Urinary bladder (tissue), 4 donors: Measurements from ENCODE around the gene PTBP2. TPM values are rescaled to one million over a fixed set of nuclear protein-coding genes. Genes with fewer than 3 reads are reported as not detected.
A peak's percentile ranks its signal among the peaks of the same experiment; 100 is the strongest.

Experiments used
- DNase-seq: peaks from one replicate; pipeline ENCODE4 v3.0.0-alpha.2; 2015; ENCODE audit errors: extremely low spot score
- H3K27ac ChIP-seq: one replicate; pipeline ENCODE4 v1.5.1; 2013; ENCODE audit warnings: low read depth, mild to moderate bottlenecking, moderate library complexity
- H3K36me3 ChIP-seq: one replicate; pipeline ENCODE4 v1.6.1; 2013; ENCODE audit warnings: mild to moderate bottlenecking, moderate library complexity; ENCODE audit not compliant: insufficient read depth
- H3K4me1 ChIP-seq: one replicate; pipeline ENCODE4 v1.6.1; 2013; ENCODE audit warnings: mild to moderate bottlenecking, moderate library complexity; ENCODE audit not compliant: insufficient read depth
- H3K4me3 ChIP-seq: one replicate; pipeline ENCODE4 v1.5.1; 2013; ENCODE audit warnings: low read depth, low read length
- WGBS: extraction: QIAGEN DNeasy Blood & Tissue Kit; methylation state at CpG from one replicate; pipeline ENCODE4 v1.1.7; 2013; 5-methylcytosine and 5-hydroxymethylcytosine counted together
- polyA plus RNA-seq: library from polyadenylated mRNA; stranded (reverse); fragments of 200-250 nt; gene quantifications from one replicate; pipeline ENCODE4 v1.2.3, GENCODE V29; 2013
- total RNA-seq: library from RNA; depleted of rRNA; stranded (reverse); fragments of >200 nt; gene quantifications from one replicate; pipeline ENCODE4 v1.2.3, GENCODE V29; 2014
- donor health status: healthy with polysubstance abuse.
- donor health status: healthy.

The PTBP2 gene, protein sequence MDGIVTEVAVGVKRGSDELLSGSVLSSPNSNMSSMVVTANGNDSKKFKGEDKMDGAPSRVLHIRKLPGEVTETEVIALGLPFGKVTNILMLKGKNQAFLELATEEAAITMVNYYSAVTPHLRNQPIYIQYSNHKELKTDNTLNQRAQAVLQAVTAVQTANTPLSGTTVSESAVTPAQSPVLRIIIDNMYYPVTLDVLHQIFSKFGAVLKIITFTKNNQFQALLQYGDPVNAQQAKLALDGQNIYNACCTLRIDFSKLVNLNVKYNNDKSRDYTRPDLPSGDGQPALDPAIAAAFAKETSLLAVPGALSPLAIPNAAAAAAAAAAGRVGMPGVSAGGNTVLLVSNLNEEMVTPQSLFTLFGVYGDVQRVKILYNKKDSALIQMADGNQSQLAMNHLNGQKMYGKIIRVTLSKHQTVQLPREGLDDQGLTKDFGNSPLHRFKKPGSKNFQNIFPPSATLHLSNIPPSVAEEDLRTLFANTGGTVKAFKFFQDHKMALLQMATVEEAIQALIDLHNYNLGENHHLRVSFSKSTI
- total RNA-seq = 197 TPM
- 28.6 TPM for polyA plus RNA-seq

DNA sequence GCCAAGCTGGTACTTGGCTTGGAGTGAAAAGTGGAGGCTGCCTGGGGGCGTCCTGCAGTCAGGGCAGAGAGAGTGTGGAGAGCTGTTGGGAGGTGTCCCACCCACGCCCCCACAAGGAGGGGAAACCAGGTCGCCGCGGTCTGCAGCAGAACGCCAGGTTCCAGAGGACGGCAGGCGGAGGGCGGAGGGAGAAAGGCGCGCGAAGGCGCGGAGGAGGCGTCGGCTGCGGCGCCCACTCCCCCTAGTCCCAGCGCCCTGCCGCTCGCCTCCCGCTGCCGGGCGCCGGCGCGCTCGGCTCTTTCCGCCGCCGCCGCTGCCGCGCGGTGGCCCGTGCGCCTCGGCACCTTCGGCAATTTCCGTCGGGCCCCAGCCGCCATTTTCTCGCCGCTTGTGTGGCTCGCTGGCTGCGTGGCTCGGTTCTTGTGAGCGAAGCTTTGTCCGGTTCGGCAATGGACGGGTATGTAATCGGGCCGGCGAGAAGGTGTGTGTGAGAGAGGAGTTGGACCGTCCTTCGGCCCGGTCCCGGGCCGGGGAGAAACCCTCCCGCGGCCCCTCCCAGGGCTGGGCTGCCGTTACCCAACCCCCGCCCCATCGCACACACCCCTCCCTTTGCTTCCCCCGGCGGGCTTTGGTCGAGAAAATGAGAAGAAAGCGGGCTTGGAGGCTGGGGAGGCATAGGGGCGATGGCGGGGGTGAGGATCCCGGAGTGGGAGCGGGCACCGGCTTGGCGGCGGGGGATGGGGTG lies at the start of gene PTBP2:
TSS of gene PTBP2 (plus strand) at position 369 of the 745 bp plus-strand sequence. CDS start at position 450, 81 bp downstream.
- Histone ChIP-seq H3K36me3 (no peaks in the 10 kb centered on the region), H3K27ac (peak within 1 kb of the TSS; percentile 65), H3K4me3 (peak within 1 kb of the TSS; percentile 86), H3K4me1 (peaks cover 1% of the 10 kb centered on the region)
- under 1% methylated on average over 75 of the region's 75 CpGs for WGBS
- DNase-seq = peak; percentile 67

DNA sequence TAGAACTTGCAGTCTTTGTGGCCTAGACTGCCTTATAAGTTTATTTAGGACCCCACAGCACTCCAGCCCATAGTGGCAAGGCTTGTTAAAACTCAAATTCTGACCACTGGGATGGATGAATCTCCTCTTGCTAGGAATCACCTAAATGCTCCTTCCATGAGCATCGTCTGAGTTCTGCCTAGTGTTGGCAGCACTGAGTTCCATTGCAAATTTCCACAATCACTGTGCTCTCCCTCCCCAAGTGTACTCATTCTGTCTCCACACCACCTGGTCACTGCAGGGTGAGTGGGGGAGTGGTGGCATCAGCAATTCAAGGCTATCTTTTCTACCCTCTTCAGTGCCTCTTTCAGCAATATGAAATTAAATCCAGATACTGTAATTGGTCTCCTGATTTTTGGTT lies 46.7 kb upstream of the PTBP2 start:
- no peak for DNase-seq
- 63% methylated on average over 1 of the region's 1 CpG for WGBS

DNA sequence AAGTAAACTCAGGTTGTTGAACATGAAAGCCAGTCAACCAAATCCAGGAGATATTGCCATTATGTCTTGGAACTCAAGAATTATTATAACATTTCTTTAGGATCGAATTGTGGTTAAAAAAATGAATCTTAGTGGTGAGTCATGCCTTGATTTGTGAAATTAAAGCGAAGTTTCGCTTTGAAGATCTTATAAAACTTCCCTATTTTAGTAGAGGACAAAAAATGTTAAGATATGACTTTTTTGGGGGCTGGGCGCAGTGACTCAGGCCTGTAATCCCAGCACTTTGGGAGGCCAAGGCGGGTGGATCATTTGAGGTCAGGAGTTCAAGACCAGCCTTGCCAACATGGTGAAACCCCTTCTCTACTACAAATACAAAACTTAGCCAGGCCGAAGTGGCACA lies 39.5 kb upstream of the PTBP2 start:
- Histone ChIP-seq H3K4me1 (no peaks in the 10 kb centered on the region), H3K27ac (no peak overlapping the region), H3K36me3 (no peaks in the 10 kb centered on the region), H3K4me3 (no peak overlapping the region)
- WGBS = 61% methylated on average over 6 of the region's 6 CpGs
- DNase-seq = no peak

More for the DNA sequence above, 46.7 kb upstream of the PTBP2 start:
- H3K27ac ChIP-seq = no peak overlapping the region
- no peak overlapping the region for H3K4me3 ChIP-seq
- no peaks in the 10 kb centered on the region for H3K4me1 ChIP-seq
- H3K36me3 ChIP-seq = no peaks in the 10 kb centered on the region

DNA sequence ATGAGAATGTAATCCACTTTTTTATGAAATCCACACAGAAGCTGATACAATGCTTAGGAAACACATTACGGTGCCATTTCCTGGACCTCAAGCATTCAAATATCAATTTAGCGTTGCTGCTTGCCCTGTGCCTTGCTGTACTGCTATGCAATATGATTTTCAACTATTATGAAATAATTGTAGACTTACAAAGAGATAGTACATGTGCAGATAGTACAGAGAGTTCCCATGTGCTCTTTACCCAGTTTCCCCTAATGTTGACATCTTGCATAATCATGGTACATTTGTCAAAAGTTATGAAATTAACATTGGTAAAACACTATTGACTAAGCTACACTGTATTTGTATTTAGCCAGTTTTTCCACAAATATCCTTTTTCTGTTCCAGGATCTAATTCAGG lies 37.7 kb upstream of the PTBP2 start:
- no peak for DNase-seq
- Histone ChIP-seq H3K27ac (no peak overlapping the region), H3K4me3 (no peak overlapping the region), H3K4me1 (no peaks in the 10 kb centered on the region), H3K36me3 (no peaks in the 10 kb centered on the region)
- 84% methylated on average over 2 of the region's 2 CpGs for WGBS

DNA sequence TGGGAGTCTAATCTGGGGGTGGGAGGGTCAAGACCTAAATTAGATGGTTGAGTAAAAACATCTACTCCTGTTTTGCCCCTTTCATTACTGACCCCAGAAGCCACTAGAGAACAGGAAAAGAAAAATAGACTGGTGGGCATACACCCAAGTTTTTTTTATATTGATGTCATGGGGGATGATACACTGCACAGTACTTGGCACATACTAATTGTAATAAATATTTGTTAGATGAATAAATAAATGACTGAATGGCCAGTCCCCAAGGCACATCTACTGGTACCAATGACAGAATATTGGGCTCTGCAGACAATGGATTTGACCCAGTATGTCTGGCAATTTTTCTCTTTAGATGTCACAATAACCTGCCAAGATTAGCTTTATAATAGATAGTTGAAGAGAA lies 36.8 kb upstream of the PTBP2 start:
- DNase-seq = no peak
- H3K36me3 ChIP-seq = no peaks in the 10 kb centered on the region
- no peak overlapping the region for H3K27ac ChIP-seq

DNA sequence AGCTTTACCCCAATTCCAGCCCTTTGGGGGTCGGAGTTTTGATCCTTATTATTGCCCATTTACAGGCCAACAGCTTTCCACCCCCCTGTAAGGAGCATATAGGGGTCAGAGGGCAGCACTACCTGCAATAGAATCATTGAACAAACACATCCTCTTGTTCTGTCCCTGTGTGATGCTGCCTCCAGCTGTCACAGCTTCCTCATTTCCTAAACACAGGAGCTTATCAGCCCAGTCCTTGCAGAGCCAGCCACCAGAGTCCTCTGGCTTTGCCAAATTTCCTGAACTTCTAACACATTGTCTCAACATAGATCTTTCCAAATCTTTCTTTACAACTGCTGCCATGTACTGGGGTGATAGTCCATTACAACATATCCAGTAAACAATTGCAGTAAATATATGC lies 32.8 kb upstream of the PTBP2 start:
- WGBS = 83% methylated on average over 1 of the region's 1 CpG
- Histone ChIP-seq H3K27ac (no peak overlapping the region), H3K4me1 (no peaks in the 10 kb centered on the region), H3K36me3 (no peaks in the 10 kb centered on the region), H3K4me3 (no peak overlapping the region)
- no peak for DNase-seq

More for the DNA sequence above, 36.8 kb upstream of the PTBP2 start:
- Histone ChIP-seq H3K4me1 (no peaks in the 10 kb centered on the region), H3K4me3 (no peak overlapping the region)

DNA sequence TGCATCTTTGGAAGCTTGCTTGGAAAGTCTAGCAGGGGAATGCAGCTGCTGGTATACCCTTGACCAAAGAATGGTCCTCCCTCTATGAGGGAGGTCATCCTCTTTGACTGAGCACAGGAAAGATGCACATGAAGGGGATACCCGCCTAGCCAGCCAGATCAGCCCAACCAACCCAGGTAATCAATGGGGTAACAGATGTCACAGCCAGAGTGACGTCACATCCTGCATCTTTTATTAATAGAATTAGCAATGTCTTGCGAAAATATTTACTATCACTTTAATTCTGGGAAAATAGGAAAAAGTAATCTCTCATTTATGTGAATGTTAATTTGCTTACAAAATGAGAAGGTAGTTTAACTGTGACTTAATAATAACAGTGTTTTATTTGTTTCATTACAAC lies 25.6 kb upstream of the PTBP2 start:
- H3K36me3 ChIP-seq = no peaks in the 10 kb centered on the region
- no peak for DNase-seq
- no peak overlapping the region for H3K27ac ChIP-seq
- H3K4me3 ChIP-seq = no peak overlapping the region
- whole genome bisulfite sequencing = 88% methylated on average over 3 of the region's 3 CpGs
- H3K4me1 ChIP-seq = no peaks in the 10 kb centered on the region

DNA sequence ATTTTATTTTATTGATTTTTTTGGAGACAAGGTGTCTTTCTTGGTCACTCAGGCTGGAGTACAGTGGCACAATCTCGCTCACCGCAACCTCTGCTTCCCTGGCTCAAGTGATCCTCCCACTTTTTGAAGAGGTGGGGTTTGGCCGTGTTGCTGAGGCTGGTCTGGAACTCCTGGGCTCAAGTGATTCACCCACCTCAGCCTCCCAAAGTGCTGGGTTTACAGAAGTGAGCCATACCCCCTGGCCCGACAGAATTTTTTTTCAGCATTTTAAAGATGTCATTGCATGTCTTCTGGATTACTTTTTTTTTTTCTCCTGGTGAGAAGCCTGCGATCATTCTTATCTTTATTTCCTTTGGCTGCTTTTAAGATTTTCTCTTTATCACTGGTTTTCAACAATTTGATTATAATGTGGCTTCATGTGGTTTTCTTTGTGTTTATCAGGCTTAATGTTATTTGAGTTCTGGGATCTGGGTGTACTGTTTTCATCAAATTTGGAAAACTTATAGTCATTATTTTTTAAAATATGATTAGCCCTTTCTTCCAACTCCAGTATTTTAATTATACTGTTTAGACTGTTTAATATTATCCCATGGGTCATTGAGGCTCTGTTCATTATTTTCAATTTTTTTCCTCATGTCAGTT lies 23.1 kb upstream of the PTBP2 start:
- Histone ChIP-seq H3K36me3 (no peaks in the 10 kb centered on the region), H3K4me1 (no peaks in the 10 kb centered on the region), H3K27ac (no peak overlapping the region), H3K4me3 (no peak overlapping the region)
- 46% methylated on average over 5 of the region's 5 CpGs for WGBS
- no peak for DNase-seq

DNA sequence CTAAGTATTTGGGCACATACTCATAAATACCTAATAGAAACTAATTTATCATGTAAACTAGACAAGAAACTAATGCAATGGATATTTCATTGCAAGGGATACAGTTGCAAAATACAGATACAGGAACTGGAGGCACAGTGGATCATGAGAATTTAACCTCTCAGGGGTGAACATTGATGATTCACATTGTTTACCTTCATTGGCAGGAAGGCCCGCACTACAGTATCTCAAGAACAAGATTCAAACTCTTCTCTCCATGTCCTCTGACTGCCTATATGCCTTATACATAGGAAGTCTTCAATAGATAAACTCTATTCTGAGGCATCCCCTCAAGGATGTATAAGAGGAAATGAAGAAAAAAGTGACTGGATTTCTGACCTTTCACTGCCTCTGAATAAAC lies 18.4 kb upstream of the PTBP2 start:
- Histone ChIP-seq H3K27ac (no peak overlapping the region), H3K36me3 (no peaks in the 10 kb centered on the region), H3K4me1 (no peaks in the 10 kb centered on the region), H3K4me3 (no peak overlapping the region)
- no peak for DNase-seq
- WGBS = 75% methylated on average over 1 of the region's 1 CpG

DNA sequence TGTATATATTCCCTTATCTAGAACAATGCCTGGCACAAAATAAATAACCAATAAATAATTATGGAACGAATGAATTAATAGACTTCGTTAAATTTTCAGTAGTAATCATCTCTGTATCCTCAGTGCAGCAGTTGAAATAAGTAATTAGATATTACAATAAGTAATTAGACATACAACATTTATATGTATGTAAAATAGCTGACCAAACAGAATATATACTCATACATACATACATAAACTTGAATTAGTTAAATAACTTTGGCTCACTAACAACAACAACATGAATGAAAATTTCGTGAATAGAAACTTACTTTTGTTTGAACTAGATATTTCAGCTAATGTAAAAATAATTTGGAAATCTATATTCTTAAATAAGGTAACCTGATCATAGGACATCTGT lies 14.6 kb upstream of the PTBP2 start:
- Histone ChIP-seq H3K36me3 (no peaks in the 10 kb centered on the region), H3K27ac (no peak overlapping the region), H3K4me3 (no peak overlapping the region), H3K4me1 (no peaks in the 10 kb centered on the region)
- 91% methylated on average over 3 of the region's 3 CpGs for WGBS
- DNase-seq = no peak

DNA sequence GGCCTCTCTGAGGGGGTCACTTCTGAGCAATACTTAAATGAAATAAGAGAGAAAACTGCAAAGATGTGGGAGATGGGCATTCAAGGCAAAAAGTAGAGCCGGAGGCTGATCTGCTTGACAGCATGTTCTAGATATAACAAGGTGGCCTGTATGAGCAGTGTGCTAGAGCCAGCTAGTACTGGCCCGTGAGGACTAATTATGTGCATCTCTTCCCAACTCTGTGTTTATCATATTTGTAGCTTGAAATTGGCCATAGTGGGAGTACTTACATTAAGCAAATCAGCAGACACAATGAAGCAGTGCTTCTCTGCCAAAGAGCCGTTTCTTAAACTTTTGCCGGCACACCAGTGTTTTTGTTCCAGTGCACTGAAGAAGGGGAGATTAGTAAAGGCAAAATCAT lies 13.1 kb upstream of the PTBP2 start:
- DNase-seq = no peak
- Histone ChIP-seq H3K4me1 (no peaks in the 10 kb centered on the region), H3K36me3 (no peaks in the 10 kb centered on the region), H3K4me3 (no peak overlapping the region), H3K27ac (no peak overlapping the region)
- 78% methylated on average over 4 of the region's 4 CpGs for WGBS

DNA sequence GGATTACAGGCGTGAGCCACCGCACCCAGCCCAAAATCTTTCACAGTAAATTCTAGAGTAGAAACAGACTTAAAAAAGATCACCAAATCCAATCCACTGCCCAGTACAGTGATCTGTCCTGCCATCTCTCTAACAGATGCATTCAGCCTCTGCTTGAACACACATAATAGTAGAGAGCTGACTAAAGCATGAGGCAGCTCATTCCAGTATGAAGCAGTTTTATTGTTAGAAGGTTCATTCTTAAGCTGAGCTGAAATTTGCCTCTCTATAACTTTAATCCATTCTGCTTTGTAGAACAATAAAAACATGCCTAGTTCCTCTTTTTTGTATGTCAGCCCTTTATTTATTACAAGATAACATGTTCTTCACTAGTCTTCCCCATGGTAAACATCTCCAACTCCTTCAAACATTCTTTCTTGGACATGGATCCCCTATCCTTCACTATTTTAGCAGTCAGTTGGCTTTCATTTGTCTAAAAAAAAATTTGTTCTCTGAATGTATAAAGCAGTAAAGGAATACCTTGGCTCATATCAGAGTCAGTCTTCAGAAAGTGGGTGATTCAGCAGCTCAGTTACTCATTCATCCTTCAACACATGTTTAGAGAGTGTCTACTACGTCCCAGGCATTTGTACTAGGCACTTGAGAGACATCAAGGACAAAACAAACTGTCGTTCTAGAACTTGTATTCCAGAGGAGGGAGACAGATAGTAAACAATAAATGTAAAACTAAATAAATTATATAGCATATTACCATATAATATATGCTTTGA lies 10.7 kb upstream of the PTBP2 start:
- Histone ChIP-seq H3K4me3 (no peak overlapping the region), H3K36me3 (no peaks in the 10 kb centered on the region), H3K4me1 (no peaks in the 10 kb centered on the region), H3K27ac (no peak overlapping the region)
- WGBS = 70% methylated on average over 4 of the region's 4 CpGs
- no peak for DNase-seq

DNA sequence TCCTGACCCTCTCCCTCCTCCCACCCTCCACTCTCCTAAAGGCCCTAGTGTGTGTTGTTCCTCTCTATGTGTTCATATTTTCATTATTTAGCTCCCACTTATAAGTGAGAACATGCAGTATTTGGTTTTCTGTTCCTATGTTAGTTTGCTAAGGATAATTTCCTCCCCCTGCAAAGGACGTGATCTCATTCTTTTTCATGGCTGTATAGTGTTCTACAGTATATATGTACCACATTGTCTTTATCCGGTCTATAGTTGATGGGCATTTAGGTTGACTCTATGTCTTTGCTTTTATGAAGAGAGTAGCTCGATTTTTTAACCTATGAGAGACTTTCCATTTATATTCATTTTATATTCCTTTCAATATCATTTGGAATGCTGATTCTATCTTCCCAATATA lies 7.9 kb upstream of the PTBP2 start:
- Histone ChIP-seq H3K4me3 (no peak overlapping the region), H3K27ac (no peak overlapping the region), H3K36me3 (no peaks in the 10 kb centered on the region), H3K4me1 (no peaks in the 10 kb centered on the region)
- no peak for DNase-seq
- WGBS = 93% methylated on average over 3 of the region's 3 CpGs
